DMS 273 (cell line): ENCODE data around the gene KAT8.
A peak's percentile ranks its signal among the peaks of the same experiment; 100 is the strongest.

Experiments used
- DNase-seq: peaks from one replicate; lab custom pipeline; 2025; ENCODE audit not compliant: unreplicated experiment; lab: John Stamatoyannopoulos, UW

Gene KAT8

DNA sequence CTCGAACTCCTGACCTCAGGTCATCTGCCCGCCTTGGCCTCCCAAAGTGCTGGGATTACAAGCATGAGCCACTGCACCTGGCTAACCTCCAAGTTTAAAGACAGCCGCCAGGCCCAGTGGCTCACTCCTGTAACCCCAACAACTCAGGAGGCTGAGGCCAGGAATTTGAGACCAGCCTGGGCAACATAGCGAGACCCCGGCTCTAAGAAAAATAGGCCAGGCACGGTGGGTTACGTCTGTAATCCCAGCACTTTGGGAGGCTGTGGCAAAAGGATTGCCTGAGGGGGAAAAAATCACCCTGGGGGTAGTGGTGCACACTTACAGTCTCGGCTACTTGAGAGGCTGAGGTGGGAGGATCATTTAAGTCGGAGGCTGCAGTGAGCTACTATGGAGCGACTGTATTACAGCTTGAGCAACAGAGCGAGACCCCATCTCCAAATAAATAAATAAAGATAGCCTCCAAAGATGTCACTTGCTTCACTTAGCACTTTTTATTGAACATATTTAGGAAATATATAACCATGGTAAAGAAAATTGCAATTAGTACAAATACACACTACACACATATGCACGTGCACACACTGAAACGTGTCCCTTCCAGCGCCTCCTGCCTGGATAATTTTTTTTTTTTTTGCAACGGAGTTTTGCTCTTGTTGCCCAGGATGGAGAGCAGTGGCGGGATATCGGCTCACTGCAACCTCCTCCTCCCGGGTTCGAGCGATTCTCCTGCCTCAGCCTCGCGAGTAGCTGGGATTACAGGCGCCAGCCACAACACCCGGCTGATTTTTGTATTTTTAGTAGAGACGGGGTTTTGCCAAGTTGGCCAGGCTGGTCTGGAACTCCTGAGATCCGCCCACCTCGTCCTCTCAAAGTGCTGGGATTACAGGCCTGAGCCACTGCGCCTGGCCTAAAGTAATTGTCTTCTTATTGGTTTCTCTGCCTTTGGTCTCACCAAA lies 10.7 kb upstream of the KAT8 start:
- peak; percentile 89 for DNase-seq

DNA sequence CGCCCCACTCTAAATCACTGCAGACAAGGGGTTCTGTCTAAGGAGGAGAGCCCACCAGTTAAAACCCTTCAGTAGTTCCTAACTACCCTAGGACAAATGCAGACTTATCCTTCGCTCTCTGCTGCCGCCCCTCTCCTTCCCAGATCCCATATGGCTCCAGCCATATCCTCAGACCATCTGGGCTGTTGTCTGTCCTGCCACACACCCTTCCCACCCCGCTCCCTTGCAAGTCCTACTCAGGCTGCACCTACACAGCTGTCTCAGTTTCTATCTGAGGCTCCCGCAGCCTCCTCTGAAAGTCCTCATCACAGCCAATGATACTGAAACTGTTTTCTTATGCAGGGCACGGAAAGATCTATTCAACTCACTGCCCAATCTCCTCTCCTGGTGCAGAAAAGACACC lies 10.0 kb upstream of the KAT8 start:
- peak; percentile 95 for DNase-seq

DNA sequence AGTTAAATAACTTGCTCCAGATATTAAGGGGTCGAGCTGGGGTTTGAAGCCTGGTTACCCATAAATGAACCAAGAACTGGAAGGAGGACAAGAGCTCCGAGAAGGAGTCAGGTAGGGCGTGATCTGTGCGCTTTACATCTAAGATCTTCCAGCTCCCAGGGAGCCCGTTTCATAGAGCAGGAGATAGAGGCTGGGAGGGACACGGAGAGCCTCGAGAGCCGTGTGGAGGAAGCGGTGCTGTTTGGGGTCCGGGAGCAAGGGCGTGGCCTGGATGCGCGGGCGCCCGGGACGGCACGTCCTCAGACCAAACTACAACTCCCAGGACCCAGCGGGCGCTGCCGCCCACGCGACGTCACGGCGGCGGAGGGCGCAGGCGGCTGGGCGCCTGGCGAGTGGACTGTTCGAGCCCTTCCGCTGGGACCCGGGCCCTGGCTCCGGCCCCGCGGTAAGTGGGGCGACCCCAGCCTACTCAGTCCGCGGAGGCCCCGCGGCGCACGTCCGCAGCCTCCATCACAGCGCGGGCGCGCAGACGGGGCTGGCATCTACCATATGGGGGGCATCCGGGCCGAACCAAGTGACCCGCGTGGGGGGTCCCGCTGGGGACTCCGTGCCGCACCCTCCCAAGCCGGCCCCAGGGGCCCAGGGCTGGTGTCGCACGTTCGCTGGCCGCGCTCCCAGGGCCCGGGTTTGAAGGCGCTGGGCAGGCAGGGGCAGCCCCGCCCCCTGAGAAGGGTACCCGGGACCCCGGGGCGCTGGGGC lies 9.2 kb upstream of the KAT8 start, which contains the start of gene BCKDK:
Gene BCKDK (plus strand): TSS at position 352 of the 759 bp plus-strand sequence. CDS start 838 bp downstream, outside the sequence.
- peak; percentile 94 for DNase-seq

DNA sequence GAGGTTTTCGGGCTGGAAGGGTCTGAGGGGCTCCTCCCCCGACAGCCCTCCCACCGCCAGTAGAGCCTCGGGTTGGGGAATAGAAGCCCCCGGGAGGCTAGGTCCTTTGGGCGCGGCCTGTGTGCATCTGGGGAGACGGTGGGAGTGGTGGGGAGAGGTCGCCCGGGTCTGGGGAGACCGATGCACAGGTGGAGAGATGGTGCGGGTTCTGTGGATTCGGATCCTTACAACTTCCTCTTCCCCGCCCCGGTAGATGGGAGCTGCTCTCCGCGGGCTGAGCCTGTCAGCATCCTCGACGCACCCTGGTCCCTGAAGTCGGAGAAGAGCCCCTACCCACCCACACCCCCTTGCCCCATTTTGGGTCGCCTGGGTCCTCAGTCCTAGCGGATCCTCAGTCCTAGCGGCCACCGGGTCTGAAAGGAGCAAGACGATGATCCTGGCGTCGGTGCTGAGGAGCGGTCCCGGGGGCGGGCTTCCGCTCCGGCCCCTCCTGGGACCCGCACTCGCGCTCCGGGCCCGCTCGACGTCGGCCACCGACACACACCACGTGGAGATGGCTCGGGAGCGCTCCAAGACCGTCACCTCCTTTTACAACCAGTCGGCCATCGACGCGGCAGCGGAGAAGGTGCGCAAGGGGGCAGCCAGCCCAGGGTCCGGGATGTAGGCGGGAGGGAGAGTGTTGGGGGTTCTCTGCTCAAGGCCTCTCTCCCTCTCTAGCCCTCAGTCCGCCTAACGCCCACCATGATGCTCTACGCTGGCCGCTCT lies 8.5 kb upstream of the KAT8 start:
- no peak for DNase-seq

DNA sequence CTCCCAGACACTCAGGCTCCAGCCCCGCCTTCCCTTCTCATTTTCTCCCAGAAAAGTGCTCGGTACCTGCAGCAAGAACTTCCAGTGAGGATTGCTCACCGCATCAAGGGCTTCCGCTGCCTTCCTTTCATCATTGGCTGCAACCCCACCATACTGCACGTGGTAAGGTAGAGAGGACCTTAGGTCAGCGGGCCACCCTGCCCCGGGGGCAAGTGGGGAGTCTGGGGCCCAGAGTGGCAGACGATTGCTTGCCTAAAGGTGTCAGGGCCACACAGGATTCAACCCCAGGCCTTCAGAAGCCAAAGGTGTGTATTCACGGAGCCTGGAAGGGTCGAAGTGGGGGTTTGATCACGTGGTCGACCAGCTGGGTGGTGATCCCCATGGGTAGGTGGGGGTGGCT lies 7.8 kb upstream of the KAT8 start:
- DNase-seq: no peak

DNA sequence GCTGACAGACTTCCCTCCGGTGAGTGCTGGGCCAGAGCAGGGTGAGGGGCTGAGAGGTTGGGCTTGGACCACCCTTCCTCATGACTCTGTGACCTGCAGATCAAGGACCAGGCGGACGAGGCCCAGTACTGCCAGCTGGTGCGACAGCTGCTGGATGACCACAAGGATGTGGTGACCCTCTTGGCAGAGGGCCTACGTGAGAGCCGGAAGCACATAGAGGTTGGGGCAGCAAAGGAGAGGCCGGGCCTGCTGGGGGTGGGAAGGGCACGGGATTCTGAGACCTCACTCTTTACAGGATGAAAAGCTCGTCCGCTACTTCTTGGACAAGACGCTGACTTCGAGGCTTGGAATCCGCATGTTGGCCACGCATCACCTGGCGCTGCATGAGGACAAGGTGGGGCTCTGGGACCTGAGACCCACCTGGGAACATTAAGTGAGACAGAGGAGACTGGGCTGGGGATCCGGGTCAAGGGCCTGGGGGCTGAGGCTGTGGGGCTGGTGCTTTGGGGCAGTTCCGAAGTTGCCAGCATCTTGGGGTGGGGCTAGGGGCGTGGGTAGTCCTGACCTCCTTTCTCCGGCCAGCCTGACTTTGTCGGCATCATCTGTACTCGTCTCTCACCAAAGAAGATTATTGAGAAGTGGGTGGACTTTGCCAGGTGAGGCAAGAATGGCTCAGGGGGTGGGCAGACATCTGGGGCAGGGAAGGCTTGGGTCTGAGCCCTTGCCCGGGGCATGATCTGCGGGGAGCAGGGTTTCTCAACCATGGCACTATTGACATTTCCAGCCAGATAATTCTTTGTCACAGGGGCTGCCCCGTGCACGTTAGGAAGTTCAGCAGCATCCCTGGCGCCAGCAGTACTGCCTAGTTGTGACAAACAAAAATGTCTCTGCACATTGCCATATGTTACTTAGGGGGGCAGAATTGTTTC lies 7.1 kb upstream of the KAT8 start:
- no peak for DNase-seq

DNA sequence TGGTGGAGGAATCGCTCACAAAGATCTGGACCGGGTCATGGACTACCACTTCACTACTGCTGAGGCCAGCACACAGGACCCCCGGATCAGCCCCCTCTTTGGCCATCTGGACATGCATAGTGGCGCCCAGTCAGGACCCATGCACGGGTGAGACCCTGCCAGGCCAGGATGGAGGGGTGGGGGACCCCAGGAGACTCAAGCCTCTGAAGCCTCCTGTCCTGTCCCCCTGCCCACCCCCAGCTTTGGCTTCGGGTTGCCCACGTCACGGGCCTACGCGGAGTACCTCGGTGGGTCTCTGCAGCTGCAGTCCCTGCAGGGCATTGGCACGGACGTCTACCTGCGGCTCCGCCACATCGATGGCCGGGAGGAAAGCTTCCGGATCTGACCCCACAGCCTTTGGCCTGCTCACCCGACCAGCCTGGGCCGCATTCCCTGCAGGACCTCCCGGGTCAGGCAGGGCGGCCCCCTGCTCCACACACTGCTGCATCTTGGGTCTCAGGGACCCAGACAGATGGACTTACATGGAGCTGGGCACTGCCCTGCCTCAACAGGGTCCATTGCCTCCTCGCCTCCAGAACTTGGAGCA lies 5.5 kb upstream of the KAT8 start:
- no peak for DNase-seq

DNA sequence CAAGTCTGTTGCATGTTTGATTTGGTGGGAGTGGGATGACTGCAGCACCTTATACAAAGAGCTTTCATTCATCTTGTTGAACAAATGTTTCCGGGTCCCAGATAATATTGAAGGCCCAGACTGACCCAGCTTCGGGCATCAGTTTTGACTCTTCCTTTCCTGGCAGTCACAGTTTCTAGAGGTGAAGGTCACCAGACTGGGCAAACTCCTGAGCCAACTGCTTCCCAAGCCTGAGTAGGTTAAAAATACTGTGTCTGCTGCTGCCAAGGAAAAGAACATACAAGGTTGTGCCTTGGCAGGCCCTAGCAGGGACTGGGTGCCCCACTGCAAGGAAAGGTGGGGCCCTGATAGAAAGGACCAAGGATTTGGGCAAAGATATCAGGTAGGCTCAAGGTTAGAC lies 4.8 kb upstream of the KAT8 start:
- DNase-seq: no peak

DNA sequence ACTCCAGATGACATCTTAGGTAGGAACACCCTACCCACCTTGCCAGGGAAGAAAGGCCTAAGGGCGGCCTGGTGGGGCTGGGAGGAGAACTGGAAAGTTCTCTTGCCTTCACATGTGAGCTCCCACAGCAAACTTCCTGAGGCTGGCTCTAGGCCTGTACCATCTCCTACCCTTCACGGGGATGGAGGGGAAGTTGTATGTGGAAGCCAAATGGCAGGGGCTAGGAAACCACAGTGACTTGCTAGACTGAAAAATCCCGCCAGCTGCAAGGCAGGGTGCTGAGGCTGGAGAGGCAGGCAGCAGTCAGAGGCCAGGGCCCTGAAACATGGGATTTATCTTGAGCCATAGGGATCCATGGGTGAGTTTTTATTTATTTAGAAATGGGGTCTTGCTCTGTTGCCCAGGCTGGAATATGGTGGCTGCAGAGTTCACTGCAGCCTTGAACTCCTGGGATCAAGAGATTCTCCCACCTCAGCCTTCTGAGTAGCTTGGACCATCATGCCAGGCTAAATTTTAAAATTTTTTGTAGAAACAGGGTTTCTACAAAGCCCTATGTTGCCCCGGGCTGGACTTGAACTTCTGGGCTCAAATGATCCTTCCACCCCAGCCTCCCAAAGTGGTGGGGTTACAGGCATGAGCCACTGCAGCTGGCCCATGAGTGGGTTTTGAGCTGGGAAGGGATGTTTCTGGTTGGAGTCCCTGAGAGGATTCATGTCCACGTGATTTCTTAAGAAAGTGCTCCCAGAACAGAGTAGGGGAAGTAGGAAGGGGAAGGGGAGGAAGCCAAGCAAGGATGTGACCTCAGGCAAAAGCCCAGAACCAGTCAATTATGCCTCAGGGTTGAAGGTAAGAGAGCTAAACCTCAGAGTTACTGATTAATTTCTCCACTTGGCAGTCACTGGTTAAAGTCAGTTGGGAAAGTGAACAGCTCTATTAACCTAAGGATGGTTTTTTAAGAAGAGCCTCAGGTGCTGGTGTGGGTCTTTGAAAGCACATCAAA lies 4.0 kb upstream of the KAT8 start:
- no peak for DNase-seq

DNA sequence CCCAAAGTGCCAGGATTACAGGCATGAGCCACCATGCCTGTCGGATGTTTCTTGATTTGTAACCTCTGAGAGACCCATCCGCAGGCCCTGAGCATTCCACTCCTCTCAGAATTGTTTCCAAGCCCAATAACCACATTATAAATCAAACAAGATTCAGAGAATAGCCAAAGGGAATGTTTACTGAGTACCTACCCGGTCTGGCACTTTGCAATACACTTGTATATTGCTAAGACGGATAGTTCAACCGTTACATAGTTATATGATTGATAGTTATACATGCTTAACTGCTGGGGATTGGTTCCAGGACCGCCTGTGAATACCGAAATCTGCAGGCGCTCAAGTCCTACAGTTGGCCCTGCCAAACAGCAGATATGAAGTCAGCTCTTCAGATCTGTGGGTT lies 3.0 kb upstream of the KAT8 start:
- DNase-seq: no peak

DNA sequence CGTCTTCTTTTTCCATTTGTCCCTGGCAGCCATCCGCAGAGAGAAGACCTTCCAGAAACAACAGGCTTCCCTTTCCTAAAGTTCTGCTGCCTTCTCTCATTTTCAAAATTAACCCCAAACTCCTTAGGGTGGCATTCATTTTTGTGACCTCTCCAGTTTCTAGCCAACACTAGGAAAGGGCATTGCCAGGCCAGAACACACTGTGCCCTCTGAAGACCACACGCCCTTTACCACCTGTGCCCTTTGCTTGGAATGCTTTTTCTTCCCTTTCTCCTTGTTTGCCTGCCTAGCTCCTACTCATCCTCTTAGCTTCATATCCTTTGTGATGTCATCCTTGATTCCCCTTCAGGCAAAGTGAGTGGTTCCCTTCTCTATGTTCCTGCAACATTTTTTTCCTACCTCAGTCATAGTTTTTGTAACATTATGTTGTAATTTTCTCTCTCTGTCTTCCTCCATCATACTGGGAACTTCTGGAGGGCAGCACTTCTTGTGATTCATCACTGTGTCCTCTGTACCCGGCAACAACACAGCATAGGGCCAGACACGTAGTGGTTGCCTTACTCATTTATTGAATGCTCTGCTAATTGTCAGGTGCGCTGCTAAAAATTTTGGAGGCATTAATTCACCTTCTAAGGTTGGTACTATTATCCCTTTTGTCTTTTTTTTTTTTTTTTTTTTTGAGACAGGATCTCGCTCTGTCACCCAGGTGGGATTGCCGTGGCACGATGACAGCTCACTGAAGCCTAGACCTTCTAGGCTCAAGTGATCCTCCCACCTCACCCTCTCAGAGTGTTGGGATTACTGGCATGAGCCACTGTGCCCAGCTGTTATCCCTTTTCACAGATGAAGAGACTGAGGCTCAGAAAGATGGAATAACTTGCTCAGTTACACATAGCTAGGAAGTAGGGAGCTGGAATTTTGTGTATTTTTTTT lies 1.0 kb downstream of the KAT8 start:
- no peak for DNase-seq

DNA sequence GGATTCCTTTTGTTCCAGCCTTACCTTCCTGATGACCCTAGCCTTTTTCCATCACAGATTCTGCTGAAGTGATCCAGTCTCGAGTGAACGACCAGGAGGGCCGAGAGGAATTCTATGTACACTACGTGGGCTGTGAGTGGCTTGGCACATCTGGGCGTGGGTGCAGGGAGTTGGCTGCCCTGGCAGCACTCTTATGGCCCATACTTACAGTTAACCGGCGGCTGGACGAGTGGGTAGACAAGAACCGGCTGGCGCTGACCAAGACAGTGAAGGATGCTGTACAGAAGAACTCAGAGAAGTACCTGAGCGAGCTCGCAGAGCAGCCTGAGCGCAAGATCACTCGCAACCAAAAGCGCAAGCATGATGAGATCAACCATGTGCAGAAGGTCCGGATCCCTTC lies 2.7 kb downstream of the KAT8 start:
- no peak for DNase-seq

DNA sequence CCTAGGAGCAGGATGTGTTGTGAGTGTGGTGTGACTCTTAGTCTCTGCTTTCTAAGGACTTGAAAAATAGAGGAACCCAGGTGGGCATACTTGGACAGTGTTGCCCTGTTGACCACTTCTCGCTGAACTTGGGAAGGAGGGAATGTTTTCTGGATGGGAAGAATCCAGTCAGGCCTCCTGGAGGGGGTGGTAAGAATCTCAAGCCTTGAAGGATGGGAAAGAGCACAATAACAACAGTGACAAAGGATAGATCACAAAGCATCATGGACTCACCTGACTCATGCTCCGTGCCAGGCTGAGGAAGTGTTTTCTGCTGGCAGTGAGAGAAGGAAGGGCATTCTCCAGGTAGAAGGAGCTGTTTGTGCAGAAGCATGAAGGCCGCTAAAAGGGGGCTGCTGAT lies 8.4 kb downstream of the KAT8 start:
- DNase-seq: no peak

DNA sequence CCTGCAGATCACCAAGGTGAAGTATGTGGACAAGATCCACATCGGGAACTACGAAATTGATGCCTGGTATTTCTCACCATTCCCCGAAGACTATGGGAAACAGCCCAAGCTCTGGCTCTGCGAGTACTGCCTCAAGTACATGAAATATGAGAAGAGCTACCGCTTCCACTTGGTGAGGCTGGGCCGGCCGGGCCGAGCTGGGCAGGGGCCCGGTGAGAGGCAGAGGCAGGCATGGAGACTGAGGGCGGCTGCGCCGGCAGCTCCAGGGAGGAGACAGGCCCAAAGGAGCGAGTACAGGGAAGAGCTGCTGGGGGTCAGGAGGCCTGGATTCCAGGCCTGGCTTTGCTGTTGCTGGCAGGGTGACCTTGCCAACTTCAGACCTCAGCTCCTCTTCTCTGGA lies 9.7 kb downstream of the KAT8 start:
- no peak for DNase-seq

DNA sequence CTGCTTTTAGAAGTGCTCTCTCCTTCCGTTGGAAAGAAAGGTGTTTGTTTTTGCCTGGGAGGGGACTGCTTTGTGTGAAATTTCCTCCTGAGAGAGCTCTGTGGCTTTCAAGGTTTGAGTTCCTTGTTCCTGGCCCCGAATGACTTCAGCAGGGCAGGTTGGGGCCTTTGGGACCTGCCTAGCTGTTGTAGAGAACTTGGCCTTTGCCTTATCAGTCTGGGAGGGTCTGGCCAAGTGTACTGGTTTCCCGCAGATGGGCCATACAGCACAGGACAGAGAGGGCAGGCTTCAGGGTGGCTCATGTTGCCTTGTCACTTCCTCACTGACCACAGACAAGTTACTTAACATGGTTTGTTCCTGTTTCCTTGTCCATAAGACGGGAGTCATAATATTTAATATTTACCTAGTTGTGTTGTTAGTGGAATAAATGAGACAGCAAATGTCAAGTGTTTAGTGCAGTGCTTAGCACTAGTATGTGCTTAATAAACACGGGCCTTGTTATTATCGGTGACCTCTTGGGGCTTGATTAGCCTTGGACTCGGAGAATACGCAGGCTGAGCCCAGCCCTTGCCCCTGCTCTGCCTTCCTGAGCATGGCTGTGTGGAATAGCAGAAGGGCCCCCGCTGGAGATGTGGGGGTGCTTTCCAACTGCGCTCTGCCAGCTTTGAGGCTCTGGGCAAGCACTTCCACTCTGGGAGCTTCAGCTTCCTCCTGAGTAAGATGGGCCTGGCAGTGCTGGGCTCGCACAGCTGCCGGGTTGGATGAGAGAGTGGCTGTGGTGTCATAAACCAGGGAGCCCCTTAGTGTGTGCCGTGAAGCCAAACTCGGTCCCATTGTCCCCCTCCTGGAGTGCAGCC lies 11.5 kb downstream of the KAT8 start:
- no peak for DNase-seq

DNA sequence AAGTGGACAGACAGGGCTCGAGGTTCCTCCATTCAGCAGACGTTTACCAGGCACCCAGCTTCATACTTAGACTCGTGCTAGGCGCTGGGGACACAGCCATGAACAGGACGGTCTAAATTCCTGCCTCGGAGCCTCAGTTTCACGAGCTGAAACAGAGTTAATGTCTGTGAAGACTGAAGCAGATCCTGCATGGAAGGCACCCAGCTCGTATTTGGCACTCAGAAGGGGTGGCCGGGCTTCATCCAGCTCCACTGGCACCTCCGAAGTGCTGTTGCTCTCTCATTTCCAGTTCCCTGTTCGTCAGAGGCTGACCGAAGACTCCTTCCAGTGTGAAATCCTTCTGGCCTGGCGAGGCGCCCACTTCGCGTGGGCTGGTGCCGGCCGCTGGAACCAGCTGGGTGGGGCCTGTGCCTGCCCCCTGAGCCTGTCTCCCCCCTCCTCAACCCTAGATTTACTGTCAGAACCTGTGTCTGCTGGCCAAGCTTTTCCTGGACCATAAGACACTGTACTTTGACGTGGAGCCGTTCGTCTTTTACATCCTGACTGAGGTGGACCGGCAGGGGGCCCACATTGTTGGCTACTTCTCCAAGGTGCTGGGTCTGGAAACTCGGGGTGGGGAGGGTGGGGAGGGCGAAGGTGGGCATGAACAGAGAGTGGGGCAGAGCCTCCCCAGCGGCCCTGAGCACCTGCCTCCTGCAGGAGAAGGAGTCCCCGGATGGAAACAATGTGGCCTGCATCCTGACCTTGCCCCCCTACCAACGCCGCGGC lies 12.3 kb downstream of the KAT8 start:
- DNase-seq: no peak
